IPS DF 4.7 (cell line): ENCODE data around the gene CACNA1I.

ENCODE experiments used
- DNase-seq: peaks from one replicate; pipeline ENCODE4 v3.0.0-alpha.2; 2013; ENCODE audit warnings: low spot score; ENCODE audit errors: extremely low read depth

The CACNA1I gene

DNA sequence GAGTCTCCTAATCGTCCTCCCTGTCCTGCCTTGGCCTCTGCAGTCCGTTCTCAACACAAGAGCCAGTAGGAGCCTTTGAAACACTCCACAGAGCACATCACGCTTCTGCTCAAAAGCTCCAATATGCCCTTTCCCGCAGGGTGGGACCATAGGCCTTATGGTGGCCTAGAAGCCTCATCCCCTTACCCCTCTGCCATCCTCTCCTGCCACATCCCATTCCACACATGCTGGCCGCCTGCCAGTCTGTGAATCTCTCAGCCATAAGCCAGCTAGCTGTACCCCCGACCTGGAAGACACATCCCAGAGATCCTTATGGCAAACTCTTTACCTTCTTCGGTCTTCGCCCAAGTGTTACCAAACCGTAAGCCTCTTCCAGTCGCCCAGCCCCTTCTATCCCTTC, 165.2 kb downstream of the CACNA1I start:
- DNase-seq, result no peak

DNA sequence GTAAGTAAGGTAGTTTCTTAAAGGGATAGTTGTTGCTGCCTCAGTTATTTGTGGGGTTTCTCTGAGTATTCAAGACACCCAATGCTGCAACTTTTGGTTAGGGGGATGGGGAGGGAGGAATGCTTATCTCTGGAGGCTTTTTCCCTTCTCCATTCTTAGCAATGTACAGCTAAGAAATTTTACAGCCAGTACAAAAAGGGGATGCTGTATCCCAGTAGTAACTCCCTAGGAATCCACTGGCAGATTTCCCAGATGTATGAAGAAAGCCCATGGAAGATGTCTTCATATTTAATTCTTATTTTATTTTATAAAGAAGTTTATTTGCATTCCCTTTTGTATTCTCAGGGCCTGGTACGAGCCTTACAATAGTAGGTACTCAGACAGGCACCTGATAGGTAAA, 168.2 kb downstream of the CACNA1I start:
- no peak for DNase-seq
